GM10847 (cell line): ENCODE results near the gene PDCD1.

ENCODE experiments used
- POLR2A ChIP-seq: IDR thresholded peaks from 2 replicates; pipeline ENCODE4 v1.6.1; 2011; ENCODE audit not compliant: insufficient read length; ENCODE audit errors: extremely low read depth

PDCD1 gene

DNA sequence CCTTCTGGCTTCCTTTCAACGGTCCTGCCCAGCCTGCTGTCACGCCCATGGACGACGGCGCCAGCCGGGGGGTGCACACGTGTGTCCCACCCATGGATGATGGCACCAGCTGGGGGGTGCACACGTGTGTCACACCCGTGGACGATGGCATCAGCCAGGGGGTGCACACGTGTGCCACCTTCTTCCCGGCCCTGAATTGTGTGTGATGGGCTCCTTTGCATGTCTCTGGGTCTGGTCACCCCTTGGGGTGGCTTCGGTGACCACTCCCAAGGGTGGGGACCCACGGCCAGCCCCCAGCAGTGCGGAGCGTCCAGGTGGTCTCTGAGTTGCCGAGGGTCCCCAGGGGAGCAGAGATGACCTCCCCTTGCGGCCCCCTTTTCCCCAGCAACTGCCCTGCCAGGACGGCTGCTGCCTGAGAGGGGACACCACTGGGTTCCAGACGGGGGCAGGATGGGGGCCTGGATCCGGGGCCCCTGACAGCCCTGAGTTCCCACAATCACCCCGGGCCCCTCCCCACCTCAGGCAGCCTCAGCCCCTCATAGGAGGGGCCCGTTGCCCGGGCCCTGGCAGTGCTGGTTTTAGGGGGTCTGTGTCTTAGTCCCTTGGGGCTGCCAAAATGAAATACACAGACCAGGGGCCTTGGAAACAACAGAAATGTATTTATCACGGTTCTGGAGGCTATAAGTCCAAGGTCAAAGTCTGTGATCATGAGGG is 40.3 kb downstream of the PDCD1 start:
- TF ChIP-seq POLR2A, result no peak

GRCh38 chr2:241817126-241817820 is 41.4 kb downstream of the PDCD1 start:
- no peak for TF ChIP-seq POLR2A

DNA sequence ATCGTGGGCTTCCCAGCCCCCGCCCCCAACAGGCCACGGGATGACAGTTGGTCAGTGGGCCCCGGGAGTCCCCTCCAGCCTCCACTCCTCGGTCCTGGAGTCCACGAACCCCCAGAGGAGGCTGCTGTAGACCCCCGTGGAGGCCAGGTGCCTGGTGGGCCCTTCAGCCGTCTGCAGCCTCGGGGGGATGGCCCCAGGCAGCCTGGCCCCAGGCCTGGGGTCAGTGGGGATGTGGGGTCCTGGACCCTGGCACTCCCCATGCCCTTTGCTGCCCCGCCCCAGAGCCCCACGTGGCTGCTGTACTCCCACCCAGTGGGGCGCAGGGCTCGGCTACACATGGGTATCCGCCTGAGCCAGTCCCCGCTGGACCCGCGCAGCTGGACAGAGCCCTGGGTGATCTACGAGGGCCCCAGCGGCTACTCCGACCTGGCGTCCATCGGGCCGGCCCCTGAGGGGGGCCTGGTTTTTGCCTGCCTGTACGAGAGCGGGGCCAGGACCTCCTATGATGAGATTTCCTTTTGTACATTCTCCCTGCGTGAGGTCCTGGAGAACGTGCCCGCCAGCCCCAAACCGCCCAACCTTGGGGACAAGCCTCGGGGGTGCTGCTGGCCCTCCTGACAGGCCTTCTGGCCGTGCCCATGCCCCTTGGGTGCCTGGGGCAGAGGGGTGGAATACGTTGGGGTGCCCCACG is 42.1 kb downstream of the PDCD1 start:
- no peak for TF ChIP-seq POLR2A

DNA sequence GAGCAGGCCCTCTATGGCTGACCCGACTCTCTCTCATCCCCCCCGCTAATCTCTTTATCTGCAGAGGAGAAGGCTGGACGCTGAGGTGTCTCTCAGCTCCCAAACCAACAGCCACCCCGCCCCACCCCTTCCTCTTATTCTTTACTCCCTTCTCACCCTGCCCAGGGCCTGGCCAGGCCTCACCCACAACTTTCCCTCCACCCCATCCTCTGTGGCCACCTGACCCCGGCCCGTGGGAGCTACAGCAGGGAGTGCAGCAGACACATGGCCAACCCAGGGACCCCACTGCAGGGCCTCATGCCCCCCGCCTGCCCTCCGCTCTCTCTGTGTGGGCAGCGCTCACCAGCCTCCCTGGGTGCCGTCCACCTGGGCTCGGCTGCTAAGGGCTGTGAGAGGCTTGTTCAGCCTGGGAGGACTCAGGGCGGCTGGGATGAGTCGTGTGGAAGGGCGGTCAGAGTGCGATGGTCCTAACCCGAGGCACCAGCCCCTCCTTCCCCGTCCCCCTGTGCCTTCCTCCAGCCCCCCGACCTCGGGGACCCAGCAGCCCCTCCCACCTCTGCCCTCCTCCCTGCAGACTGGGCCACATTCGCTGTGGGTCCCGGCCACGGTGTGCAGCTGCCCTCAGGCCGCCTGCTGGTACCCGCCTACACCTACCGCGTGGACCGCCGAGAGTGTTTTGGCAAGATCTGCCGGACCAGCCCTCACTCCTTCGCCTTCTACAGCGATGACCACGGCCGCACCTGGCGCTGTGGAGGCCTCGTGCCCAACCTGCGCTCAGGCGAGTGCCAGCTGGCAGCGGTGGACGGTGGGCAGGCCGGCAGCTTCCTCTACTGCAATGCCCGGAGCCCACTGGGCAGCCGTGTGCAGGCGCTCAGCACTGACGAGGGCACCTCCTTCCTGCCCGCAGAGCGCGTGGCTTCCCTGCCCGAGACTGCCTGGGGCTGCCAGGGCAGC is 42.9 kb downstream of the PDCD1 start:
- no peak for TF ChIP-seq POLR2A

- TF ChIP-seq POLR2A, result no peak
Observed at GRCh38 chr2:241814643-241815476, 43.8 kb downstream of the PDCD1 start.

GRCh38 chr2:241814393-241814642 is 44.4 kb downstream of the PDCD1 start:
- no peak for TF ChIP-seq POLR2A

DNA sequence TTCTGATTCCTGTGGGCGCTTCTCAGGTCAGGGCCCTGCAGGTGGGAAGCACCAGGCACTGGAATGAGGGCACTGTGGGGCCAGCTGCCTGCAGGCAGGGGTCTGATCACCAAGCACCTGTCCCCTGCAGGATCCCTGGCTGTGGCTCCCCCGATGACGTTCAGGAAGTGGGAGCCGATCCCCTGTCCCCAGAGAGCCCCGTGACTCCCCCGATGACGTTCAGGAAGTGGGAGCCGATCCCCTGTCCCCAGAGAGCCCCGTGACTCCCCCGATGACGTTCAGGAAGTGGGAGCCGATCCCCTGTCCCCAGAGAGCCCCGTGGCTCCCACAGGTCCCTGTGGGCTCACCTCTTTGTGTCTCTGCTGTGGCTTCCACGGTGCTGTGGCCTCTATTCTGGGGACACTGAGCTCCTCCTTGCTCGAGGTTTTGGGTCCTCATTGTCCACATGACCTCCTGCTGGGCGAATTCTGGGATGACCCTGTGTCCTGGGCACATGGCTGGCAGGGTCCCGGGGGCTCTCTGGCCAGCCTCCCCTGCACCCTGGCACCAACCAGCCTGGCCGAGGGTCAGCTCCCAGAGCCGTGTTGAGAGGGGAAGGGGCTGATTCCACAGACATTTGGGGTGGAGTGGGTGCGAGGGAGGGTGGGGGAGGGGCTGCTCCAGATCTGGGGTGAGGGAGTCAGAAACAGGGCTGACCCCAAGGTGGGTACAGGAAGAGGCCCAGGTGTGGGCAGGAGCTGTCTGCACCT is 44.9 kb downstream of the PDCD1 start:
- no peak for TF ChIP-seq POLR2A

- no peak for TF ChIP-seq POLR2A
Observed at GRCh38 chr2:241812730-241813643, 45.7 kb downstream of the PDCD1 start.

DNA sequence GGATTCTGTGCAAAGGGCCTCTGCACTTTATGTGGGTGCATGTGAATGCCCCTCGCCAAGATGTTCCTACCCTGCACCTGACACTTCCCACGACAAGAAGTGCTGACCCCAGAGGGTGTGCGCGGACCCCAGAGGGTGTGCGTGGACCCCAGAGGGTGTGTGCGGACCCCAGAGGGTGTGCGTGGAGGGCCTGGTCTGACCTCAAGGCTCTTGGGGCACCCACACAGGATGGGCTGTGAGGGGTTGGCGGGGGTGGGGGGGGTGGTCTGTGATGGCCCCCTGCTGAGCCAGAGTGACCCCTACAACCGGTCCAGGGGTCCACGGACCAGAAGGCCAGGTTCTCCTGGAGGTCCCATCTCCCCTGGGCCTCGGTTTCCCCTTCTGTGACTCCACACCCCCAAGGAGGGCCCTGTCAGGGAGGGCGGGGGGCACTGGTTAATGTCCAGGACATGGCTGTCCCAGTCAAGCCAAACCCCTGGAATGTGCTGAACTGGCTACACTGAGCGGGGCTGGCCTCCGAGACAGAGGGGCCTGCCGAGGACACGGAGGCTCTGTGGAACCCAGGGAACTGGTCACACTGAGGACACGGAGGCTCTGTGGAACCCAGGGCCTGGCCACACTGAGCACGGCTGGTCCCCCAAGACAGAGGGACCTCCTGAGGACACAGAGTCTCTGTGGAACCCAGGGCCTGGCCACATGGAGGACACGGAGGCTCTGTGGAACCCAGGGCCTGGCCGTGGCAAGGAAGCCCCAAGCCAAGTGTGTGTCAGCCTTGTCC is 46.6 kb downstream of the PDCD1 start:
- TF ChIP-seq POLR2A, result no peak

DNA sequence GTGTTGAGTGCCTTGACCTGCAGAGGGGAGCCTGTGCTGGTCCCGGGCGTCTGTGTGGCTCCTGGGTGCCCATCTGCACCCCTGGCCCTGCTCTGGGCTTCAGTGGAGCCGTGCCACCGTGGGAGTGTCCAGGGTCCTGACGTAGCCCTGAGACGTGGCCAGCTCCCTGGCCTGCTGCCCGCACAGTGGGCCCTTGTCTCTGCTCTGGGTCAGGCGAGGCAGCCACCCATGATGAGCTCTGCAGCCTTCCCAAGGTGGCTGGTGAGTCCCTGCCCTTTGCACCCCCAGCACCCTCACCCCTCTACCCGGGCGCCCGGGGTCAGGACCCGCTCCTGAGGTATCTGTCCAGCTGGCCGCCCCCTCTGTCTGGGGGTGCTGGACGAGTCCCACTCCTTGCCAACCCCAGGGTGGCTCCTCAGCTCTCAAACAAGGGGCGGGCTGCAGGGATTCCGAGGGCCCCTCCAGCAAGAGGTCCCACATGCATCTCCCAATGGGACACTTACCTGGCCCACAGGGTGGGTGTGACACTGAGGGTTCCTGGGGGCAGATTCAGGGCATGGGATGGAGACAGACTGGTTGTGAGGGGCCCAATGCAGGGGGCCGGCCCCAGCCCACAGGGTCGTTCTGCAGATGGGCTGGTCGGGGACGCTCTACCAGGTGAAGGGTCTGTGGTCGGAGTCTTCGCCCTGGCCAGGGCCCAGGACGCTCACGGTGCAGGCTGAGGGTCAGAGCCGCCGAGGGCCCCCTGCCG is 47.3 kb downstream of the PDCD1 start:
- no peak for TF ChIP-seq POLR2A

GRCh38 chr2:241810307-241811200 is 48.1 kb downstream of the PDCD1 start:
- no peak for TF ChIP-seq POLR2A
